ENCODE results near the gene NBEA. TPM values are rescaled to one million over a fixed set of nuclear protein-coding genes. Genes with fewer than 3 reads are reported as not detected.
"Not testable (repeated sequence)": the region's sequence is repeated elsewhere in the genome, so short reads cannot be mapped to it uniquely, and the experiment has no call there.

NBEA gene
- polyA plus RNA-seq (ENCODE audit: insufficient read length in 12 of 12) = 10 to 100 TPM in 11 of 12 donors, not detected in 1; 12.2 to 18.6 (median 16.3) TPM
- long read RNA-seq, donor 1 = 0 reads
- long read RNA-seq, donor 2 = 0 reads
- long read RNA-seq, donor 3 = 0 reads
- long read RNA-seq, donor 4 = 0 reads
- long read RNA-seq, donor 5 = 0 reads
- long read RNA-seq, donor 6 = 0 reads
- long read RNA-seq, donor 7 = 0 reads
- long read RNA-seq, donor 8 = 0 reads
- long read RNA-seq, donor 9 = 0 reads
- long read RNA-seq, donor 10 = 0 reads
- long read RNA-seq, donor 11, partial matches to known transcripts = 10 of 10 reads
- long read RNA-seq, donor 11, other reads (novel, unspliced or antisense) = 0 of 10 reads

GRCh38 chr13:34941835-34942731 is at the start of gene NBEA:
TSS of gene NBEA (plus strand) at chr13:34942270. CDS start at chr13:34942821, 551 bp downstream.
- DNase-seq = peak; percentile 69

DNA sequence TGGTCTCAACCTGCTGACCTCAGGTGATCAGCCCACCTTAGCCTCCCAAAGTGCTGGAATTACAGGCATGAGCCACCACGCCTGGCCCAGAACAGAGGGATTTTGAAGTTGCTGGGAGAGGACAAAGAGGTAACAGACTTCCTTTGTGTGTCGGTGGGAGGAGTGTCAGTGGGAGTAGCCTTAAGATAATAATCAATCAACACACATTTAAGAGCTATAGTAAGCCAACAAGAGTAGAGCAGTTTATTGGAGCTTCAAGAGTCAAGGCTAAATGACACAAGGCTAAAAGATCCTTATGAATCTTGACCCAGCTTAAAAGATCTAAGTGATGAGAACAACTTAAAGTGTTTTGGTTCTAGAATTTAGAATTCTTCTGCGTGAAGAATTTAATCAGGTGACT is 47.3 kb upstream of the NBEA start:
- no peak for DNase-seq

DNA sequence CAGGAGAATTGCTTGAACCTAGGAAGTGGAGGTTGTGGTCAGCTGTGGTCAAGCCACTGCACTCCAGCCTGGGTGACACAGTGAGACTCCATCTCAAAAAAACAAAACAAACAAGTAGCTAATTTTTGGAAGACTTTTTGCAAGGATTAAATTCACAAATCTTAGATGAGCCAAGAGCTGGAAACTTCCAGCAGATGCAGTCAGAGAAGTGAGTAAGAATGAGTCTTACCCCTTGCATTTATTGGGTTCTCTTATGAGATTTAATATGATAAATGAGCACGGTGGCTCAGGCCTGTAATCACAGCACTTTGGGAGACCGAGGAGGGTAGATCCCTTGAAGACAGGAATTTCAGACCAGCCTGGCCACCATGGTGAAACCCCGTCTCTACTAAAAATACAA is 44.9 kb upstream of the NBEA start:
- DNase-seq = no peak

- DNase-seq = no peak
Measured at GRCh38 chr13:34899888-34900287, 42.2 kb upstream of the NBEA start.

DNA sequence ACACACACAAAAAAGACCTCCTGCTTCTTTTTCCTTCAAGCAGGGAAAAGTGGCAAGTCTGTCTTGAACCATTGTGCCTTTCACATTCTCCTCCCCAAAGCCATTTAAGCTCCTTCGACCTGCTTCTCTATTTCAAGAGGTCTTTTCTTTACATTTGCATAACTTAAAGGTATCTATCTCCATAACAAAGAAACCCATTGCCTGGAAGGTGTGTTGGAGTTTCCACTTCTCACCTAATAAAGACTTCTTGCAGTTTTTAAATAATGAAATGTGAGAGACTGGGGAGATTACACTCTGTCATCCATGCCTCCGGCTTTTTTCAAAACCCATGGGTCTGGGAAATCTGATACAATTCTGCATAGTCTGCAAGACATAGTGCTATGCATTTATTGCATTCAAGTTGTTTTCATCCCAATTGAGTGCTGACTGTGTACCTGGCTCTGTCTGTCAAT is 41.8 kb upstream of the NBEA start:
- DNase-seq = no peak

DNA sequence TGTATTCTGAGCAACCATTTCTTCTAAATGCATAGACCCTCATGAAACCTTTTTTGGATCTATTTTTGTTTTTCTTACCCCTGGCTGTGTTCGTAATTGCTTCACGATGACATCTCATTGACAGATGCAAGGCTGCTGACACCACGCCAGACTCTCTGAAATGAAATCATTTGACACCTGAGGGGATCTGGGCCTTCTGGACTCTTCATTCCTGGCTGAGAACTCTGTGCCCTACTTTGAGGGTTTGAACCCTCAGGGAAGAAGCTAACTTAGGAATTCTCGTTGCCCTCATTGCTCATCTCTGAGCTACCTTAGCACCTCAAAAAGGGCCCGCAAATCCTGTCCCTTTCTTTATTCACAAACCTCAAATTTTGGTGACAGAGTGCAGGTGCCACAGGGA is 40.5 kb upstream of the NBEA start:
- no peak for DNase-seq

DNA sequence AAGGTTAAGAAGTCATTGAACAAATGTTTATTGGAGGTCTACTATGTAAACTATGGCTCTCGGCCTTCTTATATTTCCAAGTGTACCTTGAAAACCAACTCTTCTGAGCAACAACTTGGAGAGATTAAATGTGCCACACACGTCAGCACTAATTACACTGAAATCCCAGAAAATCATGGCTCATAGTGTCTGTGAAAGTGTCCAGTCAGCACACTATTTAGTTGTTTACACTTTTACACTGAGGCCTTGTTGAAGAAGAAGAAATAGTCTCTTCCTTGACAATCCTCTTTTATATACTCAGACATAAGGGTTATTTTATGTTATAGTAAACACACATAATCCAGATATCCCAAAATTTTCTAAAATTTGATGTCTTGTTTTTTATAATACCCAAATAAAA is 30.9 kb upstream of the NBEA start:
- no peak for DNase-seq

GRCh38 chr13:34913040-34913439 is 29.0 kb upstream of the NBEA start:
- DNase-seq = no peak

- no peak for DNase-seq
Measured at GRCh38 chr13:34914416-34914815, 27.7 kb upstream of the NBEA start.

DNA sequence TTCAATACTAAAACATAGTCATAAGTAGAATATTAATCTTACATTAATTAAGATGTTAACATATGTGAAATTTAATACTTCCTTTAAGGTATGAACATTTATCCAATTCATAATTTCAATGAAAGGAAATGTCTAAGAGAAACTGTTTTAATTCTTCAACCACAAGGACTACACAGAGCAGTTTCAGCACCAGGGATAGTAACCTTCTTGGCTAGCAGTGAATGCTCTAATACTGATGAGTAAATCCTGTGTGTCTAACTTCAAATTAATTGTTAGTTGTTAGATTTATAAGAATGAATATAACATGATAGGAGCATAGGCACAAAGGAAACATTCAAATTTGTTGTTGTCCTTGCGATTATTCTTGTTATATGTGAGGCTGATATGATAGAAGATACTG is 15.6 kb upstream of the NBEA start:
- peak; percentile 55 for DNase-seq

GRCh38 chr13:34928676-34929075 is 13.4 kb upstream of the NBEA start:
- not testable (repeated sequence) for DNase-seq

GRCh38 chr13:34931572-34931971 is 10.5 kb upstream of the NBEA start:
- no peak for DNase-seq

- no peak for DNase-seq
Measured at GRCh38 chr13:34933349-34933748, 8.7 kb upstream of the NBEA start.

DNA sequence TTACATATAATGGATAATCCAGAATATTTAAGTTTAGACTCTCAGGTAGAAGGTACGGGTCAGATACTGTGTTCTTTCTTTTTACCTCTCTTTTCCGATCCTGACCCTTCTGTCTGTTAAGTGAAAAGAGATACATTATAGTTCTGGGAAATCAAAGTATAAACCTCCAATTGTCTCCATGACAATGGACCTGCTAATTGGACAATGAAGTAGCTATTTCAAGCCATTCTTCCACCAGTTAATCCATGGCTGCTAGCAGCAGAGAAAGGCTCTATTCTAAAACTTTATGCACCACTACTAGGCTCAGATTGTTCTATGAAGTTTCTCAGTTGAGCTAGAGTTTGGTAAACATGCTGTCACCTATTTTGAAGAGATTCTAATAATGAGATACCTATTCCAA is 8.3 kb upstream of the NBEA start:
- DNase-seq = no peak

GRCh38 chr13:34935841-34936240 is 6.2 kb upstream of the NBEA start:
- DNase-seq = no peak

GRCh38 chr13:34939771-34940170 is 2.3 kb upstream of the NBEA start:
- no peak for DNase-seq

- DNase-seq = no peak
Measured at GRCh38 chr13:34941436-34941834, 635 bp upstream of the NBEA start.

DNA sequence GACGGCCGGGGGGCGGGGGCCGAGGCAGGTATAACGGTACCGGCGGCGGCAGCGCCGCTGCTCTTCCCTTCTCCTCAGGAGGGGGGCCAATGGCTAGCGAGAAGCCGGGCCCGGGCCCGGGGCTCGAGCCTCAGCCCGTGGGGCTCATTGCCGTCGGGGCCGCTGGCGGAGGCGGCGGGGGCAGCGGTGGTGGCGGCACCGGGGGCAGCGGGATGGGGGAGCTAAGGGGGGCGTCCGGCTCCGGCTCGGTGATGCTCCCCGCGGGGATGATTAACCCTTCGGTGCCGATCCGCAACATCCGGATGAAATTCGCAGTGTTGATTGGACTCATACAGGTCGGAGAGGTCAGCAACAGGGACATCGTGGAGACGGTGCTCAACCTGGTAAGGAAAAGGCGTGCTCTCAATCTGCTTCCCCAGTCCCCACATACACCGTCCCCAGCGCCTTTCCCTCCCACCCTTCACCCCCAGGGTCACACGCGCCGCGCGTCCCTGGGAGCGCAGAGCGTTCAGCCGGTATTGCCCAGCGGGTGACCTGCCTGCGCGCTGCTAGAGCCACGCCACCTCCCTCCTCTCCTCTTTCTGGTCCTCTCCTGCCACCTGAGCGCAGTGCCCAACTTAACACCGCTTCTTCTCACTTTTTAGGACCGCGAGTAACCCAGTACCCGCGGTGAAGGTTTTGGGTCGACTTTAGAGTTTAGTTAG is 814 bp downstream of the NBEA start:
- DNase-seq = no peak

GRCh38 chr13:34943436-34944273 is 1.6 kb downstream of the NBEA start:
- no peak for DNase-seq

DNA sequence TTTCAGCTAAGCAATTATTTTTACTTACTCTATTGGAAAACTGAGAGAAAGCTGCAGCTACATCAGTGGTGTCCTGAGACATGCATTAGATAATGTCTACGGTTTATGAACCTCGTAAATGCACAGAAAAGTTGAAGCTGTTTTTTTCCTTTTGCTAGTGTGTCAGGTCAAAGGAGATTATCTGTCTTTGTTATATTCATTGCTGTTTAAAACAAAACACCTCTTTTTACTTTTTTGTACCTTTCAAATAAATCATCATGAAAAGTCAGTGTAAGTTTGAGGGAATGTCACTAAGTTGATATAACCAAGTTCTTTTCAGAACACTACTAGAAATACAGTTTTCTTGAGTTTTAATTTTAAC is 2.2 kb downstream of the NBEA start:
- DNase-seq = no peak

GRCh38 chr13:34944751-34945150 is 2.7 kb downstream of the NBEA start:
- DNase-seq = no peak

GRCh38 chr13:34951528-34951927 is 9.5 kb downstream of the NBEA start:
- DNase-seq = no peak
